NCI-H1436 treated with DMSO at 0.1 percent for 48 hours (cell line): ENCODE measurements around the gene ELP4.
"Not testable (repeated sequence)": the region's sequence is repeated elsewhere in the genome, so short reads cannot be mapped to it uniquely, and the experiment has no call there.

Experiments
- DNase-seq: peaks from one replicate; lab custom pipeline; 2025; lab: John Stamatoyannopoulos, UW

ELP4 gene

GRCh38 chr11:31542862-31543261 is 33.3 kb downstream of the ELP4 start:
- DNase-seq = no peak

GRCh38 chr11:31555938-31556337 is 46.4 kb downstream of the ELP4 start:
- no peak for DNase-seq

GRCh38 chr11:31558001-31558400 is 48.4 kb downstream of the ELP4 start:
- DNase-seq = no peak

DNA sequence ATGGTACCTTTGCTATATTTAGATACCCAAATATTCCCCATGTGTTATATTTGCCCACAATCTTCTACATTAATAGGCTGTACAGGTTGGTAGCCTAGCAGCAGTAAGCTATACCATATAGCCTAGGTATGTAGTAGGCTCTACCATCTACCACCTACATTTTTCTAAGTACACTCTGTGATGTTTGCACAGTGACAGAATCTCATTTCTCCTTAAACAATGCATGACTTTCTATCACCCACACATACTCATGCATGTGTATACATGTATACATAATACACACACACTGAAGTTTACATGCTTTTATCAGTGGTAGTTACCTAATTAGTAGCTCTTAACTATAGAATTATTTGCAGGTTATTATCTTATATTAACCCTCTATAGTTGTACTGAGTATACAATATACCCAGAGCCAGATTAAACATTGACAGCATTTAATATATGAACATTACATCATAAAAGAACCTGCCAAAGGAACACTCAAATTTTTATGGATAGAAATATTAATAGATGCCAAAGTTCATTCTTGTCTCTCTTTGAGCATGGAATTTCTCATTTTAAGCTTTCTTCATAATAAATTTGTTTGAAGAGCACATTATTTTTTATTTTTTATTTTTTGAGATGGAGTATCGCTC is 51.4 kb downstream of the ELP4 start:
- DNase-seq = no peak

GRCh38 chr11:31564517-31564916 is 55.0 kb downstream of the ELP4 start:
- DNase-seq = not testable (repeated sequence)

- not testable (repeated sequence) for DNase-seq
Observed at GRCh38 chr11:31574133-31574532, 64.6 kb downstream of the ELP4 start.

DNA sequence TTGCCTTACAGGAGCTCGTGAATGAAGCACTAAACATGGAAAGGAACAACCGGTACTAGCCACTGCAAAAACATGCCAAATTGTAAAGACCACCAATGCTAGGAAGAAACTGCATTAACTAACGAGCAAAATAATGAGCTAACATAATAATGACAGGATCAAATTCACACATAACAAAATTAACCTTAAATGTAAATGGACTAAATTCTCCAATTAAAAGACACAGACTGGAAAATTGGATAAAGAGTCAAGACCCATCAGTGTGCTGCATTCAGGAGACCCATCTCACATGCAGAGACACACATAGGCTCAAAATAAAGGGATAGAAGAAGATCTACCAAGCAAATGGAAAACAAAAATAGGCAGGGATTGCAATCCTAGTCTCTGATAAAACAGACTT is 66.2 kb downstream of the ELP4 start:
- DNase-seq = not testable (repeated sequence)

DNA sequence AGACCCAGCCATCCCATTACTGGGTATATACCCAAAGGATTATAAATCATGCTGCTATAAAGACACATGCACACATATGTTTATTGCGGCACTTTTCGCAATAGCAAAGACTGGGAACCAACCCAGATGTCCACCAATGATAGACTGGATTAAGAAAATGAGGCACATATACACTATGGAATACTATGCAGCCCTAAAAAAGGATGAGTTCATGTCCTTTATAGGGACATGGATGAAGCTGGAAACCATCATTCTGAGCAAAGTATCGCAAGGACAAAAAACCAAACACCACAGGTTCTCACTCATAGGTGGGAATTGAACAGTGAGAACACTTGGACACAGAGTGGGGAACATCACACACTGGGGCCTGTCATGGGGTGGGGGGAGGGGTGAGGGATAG is 69.8 kb downstream of the ELP4 start:
- DNase-seq = not testable (repeated sequence)

DNA sequence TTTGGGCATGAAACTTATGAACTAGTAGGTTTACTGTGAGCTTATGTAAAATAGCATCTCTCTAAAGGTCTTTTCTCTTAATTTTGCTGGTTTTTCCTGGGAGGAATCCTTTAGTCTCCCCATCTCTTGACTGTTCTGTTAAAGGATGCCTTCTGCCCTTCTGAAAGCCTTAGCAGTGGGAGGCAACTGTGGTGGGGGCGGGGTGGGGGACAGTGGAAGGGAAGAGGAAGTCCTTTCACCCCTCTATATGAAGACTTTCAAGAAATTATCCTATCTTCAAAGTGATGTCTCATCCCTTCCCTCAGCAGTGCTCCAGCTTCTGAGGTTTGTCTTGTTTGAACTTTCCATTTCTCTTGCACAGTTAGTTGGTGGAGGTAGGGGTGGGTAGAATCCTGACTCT is 73.1 kb downstream of the ELP4 start:
- DNase-seq = no peak

DNA sequence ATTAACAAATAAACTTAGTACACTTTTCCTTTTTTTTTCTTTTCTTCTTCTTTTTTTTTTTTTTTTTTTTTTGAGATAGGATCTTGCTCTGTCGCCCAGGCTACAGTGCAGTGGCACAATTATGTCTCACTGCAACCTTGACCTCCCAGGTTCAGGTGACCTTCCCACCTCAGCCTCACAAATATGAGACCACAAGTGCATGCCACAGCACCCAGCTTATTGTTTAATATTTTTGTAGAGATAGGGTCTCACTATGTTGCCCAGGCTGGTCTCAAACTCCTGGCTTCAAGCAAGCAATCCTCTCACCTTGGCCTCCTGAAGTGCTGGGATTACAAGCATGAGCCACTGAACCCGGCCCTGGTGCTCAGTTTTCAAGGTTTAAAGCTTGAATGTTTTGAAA is 88.9 kb downstream of the ELP4 start:
- no peak for DNase-seq

DNA sequence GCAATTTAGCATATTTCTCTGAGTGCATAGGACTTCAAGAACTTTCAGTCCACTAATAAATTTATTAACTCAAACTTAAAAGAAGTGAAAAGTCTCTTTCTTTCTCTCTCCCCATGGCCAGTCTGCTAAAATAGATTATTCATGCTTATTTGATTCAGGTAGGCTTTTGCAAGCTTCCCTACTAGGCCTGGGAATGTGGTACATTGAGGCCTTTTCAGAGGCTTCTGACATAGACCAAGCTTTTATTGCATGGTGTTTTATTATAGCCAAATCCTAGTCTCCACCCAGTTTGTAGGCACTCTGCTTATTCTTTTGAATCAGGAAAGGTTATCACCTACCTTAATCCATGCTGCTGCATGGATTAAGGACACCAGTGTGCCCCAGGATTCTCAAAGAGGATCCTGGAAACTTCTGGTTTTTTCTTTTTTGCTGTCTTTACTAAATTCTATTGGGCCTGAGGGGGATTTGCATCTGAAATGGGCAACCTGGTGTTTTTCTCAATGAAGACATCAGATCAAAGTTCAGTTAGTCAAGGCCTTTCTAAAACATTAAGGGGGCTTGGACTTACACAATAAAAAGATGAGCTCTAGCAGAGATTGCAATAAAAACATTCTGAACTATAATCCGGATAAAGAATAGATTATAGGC is 92.2 kb downstream of the ELP4 start:
- DNase-seq = no peak

- DNase-seq = no peak
Observed at GRCh38 chr11:31606893-31607292, 97.3 kb downstream of the ELP4 start.

DNA sequence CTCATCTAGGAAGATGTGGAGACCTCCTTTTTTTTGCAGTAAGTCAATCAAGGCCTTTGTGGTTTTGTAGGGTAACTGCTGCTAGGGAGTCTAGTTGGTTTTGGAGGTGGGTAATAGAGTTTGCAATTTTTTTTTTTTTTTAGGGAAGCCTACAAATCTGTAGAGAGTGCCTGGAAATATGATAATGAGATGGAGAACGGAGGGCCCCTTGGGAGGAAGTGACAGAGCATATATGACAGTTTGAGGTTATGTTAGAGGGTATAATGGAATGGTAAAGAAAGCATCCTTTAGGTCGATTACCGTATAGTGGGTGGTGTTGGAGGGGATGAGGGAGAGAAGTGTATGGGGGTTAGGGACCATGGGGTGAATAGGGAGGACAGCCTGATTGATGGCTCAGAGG is 98.3 kb downstream of the ELP4 start:
- no peak for DNase-seq

- no peak for DNase-seq
Observed at GRCh38 chr11:31608995-31609394, 99.4 kb downstream of the ELP4 start.

DNA sequence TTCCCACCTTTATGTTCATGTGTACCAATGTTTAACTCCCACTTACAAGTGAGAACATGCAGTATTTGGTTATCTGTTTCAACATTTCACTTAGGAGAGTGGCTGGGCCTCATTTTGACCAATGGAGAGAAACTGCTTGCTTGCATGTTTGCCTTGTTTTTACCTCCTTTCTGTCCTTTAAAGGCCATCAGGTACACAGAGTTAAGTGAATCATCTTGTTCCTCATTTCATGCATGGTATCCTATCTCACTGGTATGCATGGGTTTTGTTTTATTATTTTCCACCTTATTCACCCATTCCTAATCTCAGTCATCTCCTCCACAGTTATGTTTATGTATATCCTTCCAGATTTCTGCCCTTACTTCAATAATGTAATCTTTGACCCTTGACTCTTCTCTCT is 101.0 kb downstream of the ELP4 start:
- DNase-seq = no peak

DNA sequence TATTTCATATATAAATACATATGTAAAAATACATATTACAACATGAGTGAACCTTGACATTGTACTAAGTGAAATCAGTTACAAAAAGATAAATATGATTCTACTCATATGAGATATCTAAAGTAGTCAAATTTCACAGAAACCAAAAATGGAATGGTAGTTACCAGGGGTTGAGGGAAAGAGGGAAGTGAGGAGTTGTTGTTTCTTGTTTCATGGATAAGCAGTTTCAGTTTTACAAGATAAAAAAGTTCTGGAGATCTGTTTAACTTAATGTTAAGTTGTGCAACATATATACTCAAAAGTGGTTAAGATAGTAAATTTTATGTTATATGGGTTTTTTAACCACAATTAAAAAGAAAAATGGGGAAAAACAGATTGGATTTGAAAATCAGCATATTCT is 107.7 kb downstream of the ELP4 start:
- no peak for DNase-seq

- DNase-seq = no peak
Observed at GRCh38 chr11:31619980-31620379, 110.4 kb downstream of the ELP4 start.

DNA sequence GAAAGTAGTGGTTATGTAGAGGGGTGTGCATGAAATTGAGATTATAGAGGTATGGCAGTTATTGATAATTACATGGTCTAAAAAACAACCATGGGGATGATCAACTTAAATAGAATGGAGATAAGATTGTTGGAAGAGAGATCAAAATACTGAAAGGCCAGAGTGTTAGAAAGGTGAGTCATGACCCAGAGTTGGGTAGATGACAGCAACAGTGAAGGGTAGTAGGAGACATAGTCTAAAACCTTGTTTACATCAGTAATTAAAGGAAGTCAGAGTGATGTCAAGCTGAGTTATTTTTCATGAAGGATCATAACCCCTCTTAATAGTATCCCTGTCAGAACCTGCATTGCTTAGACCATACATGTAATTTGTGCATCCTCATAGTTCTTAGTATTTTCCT is 110.9 kb downstream of the ELP4 start:
- no peak for DNase-seq

DNA sequence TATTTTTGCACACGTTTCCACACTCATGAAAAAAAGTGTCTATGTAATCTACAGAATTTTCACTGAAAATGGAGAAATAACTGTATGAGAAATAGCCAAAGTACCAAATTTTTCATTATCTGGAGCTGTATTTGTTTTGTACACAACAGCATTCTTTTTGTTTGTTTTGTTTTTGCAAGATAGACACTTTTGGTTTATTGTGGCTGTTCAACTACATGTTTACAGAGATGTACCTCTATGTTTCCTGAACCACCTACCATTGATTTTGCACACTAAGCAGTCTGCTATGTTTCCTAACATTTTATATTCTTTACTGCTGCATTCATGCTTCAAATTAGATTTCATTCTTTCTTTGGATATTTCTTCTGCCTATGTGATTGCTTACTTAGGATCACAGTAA is 116.3 kb downstream of the ELP4 start:
- no peak for DNase-seq

DNA sequence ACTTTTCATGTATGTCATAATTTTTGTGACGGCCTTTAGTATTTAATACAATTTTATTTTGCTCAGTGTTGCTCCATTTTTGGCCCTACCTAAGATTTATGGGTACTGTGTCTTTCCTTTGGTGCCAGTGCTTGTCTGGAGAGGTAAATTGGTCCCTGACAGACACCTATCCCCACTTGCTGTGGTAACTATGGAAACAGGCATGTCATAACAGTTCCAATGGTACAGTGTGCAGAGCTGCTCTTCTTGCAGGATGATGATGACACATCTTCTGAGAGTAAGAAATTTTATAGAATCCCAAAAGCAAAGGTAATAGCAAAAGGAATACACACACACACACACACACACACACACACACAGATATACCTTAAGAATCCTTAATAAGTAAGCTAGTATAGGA is 118.5 kb downstream of the ELP4 start:
- DNase-seq = no peak

DNA sequence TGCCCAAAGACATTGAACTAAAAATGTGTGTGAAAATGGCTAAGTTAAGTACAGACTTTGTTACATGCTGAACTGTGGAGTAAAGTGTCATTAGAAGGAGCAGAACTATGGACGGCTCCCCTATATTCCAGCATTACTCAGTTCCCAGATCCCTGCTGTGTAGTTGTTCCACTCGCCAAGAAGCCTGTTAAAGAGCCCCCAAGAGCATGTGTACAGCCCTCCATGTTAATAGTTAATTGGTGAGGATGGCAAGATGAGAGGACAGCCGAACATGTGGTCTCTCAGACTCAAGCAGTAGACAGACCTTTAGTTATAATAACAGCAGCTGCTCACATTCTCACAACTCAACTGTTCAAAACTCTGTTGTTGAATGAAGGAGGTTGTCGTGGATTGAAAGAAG is 127.4 kb downstream of the ELP4 start:
- DNase-seq = no peak

DNA sequence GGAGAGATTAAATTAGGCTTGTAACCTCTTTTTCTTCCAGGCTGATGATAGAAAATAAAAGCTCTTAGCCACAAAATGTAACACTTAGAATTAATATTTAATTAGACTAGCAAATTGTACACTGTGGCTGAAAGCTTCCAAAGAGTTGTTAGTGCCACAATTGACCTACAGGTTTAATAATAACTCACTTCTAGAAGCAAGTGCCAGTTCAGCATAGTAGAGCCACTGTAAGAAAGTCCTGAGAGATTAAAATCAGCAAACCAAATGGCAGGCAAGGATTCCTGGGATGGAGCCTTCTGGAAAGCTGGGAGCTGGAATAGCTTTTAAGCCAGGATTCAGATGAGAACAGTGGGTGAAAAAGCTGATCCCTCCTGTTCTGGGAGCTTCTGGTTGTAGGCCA is 131.0 kb downstream of the ELP4 start:
- DNase-seq = no peak

GRCh38 chr11:31641477-31642062 is 132.0 kb downstream of the ELP4 start:
- no peak for DNase-seq

- no peak for DNase-seq
Observed at GRCh38 chr11:31643857-31644256, 134.3 kb downstream of the ELP4 start.
